ENCODE results near the gene PDXK. TPM values are rescaled to one million over a fixed set of nuclear protein-coding genes. Genes with fewer than 3 reads are reported as not detected.

The PDXK gene
- total and polyA plus RNA-seq, 9 of the 15 experiments (the other 6 are each of a cell fraction or from before 2014, with no cell fraction given) = 5.6 to 162 (median 76.5) TPM

DNA sequence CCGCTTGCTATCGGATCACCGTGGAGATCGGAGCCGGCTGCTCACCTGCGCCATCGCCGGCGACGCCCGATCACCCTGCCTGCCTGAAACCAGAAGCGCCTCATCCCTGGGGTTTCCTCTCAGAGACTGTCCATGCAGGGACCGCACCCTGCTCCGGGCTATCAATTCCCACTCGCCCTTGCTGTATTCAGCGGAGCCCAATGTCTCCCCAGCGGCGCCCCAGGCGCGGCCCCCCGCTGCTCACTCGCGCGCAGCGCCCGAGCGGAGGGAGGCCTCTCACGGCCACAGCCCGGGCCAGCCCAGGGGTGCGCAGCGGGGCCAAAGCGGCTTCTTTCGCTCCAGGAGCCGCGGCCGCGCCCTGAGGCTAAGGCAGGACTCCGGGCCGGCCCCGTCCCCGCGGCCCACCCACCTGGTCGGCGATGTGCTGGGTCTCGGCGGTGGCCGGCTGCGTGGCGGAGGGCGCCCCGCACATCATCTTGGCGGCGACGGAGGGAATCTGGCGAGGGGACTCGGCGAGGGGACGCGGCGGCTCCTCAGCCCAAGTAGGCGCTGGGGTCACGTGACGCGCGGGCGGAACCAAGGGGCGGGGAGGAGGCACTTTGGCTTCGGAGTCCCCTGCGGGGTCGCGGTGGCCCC, 57.0 kb downstream of the PDXK start, which contains the start of gene CSTB (continued):
- TF ChIP-seq, protein P1, sequence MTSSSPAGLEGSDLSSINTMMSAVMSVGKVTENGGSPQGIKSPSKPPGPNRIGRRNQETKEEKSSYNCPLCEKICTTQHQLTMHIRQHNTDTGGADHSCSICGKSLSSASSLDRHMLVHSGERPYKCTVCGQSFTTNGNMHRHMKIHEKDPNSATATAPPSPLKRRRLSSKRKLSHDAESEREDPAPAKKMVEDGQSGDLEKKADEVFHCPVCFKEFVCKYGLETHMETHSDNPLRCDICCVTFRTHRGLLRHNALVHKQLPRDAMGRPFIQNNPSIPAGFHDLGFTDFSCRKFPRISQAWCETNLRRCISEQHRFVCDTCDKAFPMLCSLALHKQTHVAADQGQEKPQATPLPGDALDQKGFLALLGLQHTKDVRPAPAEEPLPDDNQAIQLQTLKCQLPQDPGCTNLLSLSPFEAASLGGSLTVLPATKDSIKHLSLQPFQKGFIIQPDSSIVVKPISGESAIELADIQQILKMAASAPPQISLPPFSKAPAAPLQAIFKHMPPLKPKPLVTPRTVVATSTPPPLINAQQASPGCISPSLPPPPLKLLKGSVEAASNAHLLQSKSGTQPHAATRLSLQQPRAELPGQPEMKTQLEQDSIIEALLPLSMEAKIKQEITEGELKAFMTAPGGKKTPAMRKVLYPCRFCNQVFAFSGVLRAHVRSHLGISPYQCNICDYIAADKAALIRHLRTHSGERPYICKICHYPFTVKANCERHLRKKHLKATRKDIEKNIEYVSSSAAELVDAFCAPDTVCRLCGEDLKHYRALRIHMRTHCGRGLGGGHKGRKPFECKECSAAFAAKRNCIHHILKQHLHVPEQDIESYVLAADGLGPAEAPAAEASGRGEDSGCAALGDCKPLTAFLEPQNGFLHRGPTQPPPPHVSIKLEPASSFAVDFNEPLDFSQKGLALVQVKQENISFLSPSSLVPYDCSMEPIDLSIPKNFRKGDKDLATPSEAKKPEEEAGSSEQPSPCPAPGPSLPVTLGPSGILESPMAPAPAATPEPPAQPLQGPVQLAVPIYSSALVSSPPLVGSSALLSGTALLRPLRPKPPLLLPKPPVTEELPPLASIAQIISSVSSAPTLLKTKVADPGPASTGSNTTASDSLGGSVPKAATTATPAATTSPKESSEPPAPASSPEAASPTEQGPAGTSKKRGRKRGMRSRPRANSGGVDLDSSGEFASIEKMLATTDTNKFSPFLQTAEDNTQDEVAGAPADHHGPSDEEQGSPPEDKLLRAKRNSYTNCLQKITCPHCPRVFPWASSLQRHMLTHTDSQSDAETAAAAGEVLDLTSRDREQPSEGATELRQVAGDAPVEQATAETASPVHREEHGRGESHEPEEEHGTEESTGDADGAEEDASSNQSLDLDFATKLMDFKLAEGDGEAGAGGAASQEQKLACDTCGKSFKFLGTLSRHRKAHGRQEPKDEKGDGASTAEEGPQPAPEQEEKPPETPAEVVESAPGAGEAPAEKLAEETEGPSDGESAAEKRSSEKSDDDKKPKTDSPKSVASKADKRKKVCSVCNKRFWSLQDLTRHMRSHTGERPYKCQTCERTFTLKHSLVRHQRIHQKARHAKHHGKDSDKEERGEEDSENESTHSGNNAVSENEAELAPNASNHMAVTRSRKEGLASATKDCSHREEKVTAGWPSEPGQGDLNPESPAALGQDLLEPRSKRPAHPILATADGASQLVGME (CRISPR knock-in tag; IDR thresholded peaks at IDR 0.05) = peak; percentile 88
- 0 out of 2 replicates have a peak, but pooled peaks have one; percentile 38 for TF ChIP-seq SMAD3 (CRISPR knock-in tag; conservative IDR thresholded peaks at IDR 0.05)
- TF ChIP-seq, protein P2, sequence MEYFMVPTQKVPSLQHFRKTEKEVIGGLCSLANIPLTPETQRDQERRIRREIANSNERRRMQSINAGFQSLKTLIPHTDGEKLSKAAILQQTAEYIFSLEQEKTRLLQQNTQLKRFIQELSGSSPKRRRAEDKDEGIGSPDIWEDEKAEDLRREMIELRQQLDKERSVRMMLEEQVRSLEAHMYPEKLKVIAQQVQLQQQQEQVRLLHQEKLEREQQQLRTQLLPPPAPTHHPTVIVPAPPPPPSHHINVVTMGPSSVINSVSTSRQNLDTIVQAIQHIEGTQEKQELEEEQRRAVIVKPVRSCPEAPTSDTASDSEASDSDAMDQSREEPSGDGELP (CRISPR knock-in tag; IDR thresholded peaks at IDR 0.05; ENCODE audit: borderline replicate concordance) = peak; percentile 19; the same call in 1 of the 2 replicates
- TF ChIP-seq KAT8 (IDR thresholded peaks at IDR 0.05; ENCODE audit: low read depth) = no peak
- TF ChIP-seq, protein P3, sequence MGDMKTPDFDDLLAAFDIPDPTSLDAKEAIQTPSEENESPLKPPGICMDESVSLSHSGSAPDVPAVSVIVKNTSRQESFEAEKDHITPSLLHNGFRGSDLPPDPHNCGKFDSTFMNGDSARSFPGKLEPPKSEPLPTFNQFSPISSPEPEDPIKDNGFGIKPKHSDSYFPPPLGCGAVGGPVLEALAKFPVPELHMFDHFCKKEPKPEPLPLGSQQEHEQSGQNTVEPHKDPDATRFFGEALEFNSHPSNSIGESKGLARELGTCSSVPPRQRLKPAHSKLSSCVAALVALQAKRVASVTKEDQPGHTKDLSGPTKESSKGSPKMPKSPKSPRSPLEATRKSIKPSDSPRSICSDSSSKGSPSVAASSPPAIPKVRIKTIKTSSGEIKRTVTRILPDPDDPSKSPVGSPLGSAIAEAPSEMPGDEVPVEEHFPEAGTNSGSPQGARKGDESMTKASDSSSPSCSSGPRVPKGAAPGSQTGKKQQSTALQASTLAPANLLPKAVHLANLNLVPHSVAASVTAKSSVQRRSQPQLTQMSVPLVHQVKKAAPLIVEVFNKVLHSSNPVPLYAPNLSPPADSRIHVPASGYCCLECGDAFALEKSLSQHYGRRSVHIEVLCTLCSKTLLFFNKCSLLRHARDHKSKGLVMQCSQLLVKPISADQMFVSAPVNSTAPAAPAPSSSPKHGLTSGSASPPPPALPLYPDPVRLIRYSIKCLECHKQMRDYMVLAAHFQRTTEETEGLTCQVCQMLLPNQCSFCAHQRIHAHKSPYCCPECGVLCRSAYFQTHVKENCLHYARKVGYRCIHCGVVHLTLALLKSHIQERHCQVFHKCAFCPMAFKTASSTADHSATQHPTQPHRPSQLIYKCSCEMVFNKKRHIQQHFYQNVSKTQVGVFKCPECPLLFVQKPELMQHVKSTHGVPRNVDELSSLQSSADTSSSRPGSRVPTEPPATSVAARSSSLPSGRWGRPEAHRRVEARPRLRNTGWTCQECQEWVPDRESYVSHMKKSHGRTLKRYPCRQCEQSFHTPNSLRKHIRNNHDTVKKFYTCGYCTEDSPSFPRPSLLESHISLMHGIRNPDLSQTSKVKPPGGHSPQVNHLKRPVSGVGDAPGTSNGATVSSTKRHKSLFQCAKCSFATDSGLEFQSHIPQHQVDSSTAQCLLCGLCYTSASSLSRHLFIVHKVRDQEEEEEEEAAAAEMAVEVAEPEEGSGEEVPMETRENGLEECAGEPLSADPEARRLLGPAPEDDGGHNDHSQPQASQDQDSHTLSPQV (IDR thresholded peaks at IDR 0.05) = 0 out of 2 replicates have a peak, but pooled peaks have one; percentile 31
- peak; percentile 68; the same call in 1 of the 2 replicates for TF ChIP-seq NR3C1 (CRISPR knock-in tag; IDR thresholded peaks at IDR 0.05)
- TF ChIP-seq DIDO1 (tag; IDR thresholded peaks at IDR 0.05; ENCODE audit: low read depth) = no peak
- no peak for TF ChIP-seq ZNF175 (CRISPR knock-in tag; IDR thresholded peaks at IDR 0.05; ENCODE audit: low read depth)
- no peak for TF ChIP-seq NCOA6 (IDR thresholded peaks at IDR 0.05)
- TF ChIP-seq ZNF785 (CRISPR knock-in tag; IDR thresholded peaks at IDR 0.05) = no peak
- TF ChIP-seq, protein P4, sequence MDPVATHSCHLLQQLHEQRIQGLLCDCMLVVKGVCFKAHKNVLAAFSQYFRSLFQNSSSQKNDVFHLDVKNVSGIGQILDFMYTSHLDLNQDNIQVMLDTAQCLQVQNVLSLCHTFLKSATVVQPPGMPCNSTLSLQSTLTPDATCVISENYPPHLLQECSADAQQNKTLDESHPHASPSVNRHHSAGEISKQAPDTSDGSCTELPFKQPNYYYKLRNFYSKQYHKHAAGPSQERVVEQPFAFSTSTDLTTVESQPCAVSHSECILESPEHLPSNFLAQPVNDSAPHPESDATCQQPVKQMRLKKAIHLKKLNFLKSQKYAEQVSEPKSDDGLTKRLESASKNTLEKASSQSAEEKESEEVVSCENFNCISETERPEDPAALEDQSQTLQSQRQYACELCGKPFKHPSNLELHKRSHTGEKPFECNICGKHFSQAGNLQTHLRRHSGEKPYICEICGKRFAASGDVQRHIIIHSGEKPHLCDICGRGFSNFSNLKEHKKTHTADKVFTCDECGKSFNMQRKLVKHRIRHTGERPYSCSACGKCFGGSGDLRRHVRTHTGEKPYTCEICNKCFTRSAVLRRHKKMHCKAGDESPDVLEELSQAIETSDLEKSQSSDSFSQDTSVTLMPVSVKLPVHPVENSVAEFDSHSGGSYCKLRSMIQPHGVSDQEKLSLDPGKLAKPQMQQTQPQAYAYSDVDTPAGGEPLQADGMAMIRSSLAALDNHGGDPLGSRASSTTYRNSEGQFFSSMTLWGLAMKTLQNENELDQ (CRISPR knock-in tag; IDR thresholded peaks at IDR 0.05; ENCODE audit: borderline replicate concordance) = no peak
- no peak for TF ChIP-seq ZFPM2 (CRISPR knock-in tag; IDR thresholded peaks at IDR 0.05)
- TF ChIP-seq NONO (IDR thresholded peaks at IDR 0.05; ENCODE audit: low read depth in 2 of 2, low read length in 1 of 2) = peak in 1 of 2 experiments; percentile 98; a peak in 2 of 4 replicates

Data from K562 (cell line).